Breast epithelium (tissue), 3 donors: ENCODE results near the gene CDKN2A.

Source experiments
- POLR2A ChIP-seq: fragments of 450-650 bp; IDR thresholded peaks from one replicate; pipeline ENCODE4 v1.6.1; 2016; ENCODE audit warnings: antibody characterized with exemption, mild to moderate bottlenecking, moderate library complexity
- TF ChIP-seq, protein P1 (sequence below), 3 donors: fragments of 450-650 bp; IDR thresholded peaks; one replicate each; pipeline ENCODE4 v1.5.1; 2016 to 2017; ENCODE audit warnings: antibody characterized with exemption in 3 of 3, mild to moderate bottlenecking in 3 of 3, moderate library complexity in 3 of 3

DNA sequence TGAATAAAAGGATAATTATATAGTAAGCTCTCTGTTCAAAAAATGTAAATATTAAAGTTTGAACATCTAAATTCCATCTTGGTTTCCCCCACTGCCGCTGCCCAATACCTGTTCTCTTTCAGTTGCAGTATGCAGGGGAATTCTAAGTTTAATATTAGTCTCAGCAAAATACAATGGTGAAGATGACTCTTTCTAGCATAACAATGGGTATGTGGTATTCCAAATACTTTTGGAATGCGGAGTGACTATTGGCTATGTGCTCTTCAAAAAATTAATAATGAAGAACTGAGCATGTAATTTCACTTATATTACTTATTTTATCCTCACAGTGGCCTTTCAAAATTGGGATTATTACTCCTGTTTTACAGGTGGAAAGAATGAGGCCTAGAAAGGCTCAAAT, 3.8 kb upstream of the CDKN2A start:
- TF ChIP-seq, protein P1, sequence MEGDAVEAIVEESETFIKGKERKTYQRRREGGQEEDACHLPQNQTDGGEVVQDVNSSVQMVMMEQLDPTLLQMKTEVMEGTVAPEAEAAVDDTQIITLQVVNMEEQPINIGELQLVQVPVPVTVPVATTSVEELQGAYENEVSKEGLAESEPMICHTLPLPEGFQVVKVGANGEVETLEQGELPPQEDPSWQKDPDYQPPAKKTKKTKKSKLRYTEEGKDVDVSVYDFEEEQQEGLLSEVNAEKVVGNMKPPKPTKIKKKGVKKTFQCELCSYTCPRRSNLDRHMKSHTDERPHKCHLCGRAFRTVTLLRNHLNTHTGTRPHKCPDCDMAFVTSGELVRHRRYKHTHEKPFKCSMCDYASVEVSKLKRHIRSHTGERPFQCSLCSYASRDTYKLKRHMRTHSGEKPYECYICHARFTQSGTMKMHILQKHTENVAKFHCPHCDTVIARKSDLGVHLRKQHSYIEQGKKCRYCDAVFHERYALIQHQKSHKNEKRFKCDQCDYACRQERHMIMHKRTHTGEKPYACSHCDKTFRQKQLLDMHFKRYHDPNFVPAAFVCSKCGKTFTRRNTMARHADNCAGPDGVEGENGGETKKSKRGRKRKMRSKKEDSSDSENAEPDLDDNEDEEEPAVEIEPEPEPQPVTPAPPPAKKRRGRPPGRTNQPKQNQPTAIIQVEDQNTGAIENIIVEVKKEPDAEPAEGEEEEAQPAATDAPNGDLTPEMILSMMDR (IDR thresholded peaks at IDR 0.05): no peak
- no peak for TF ChIP-seq POLR2A
